ENCODE data around the gene PRMT7.
"Not testable (repeated sequence)": the region's sequence is repeated elsewhere in the genome, so short reads cannot be mapped to it uniquely, and the experiment has no call there.

PRMT7 gene

GRCh38 chr16:68287276-68288251 lies 23.3 kb upstream of the PRMT7 start:
- H3K9ac ChIP-seq (ENCODE audit: low read length), result no peak overlapping the region
- peaks cover 9% of the 10 kb centered on the region for H3K4me1 ChIP-seq (ENCODE audit: control insufficient read depth, insufficient read depth, low read length)
- peaks cover 5% of the 10 kb centered on the region for H3K36me3 ChIP-seq (ENCODE audit: control insufficient read depth, insufficient read depth, low read length)
- H3K9me3 ChIP-seq (ENCODE audit: control insufficient read depth, low read length), result no peaks in the 10 kb centered on the region
- no peak overlapping the region for H3K4me3 ChIP-seq (ENCODE audit: low read length)
- no peaks in the 10 kb centered on the region for H3K27me3 ChIP-seq (ENCODE audit: control insufficient read depth, insufficient read depth, low read length)

GRCh38 chr16:68288252-68288650 lies 22.6 kb upstream of the PRMT7 start:
- Histone ChIP-seq H3K4me1 (ENCODE audit: control insufficient read depth, insufficient read depth, low read length) (peaks cover 9% of the 10 kb centered on the region), H3K9ac (ENCODE audit: low read length) (no peak overlapping the region), H3K4me3 (ENCODE audit: low read length) (no peak overlapping the region), H3K36me3 (ENCODE audit: control insufficient read depth, insufficient read depth, low read length) (peaks cover 5% of the 10 kb centered on the region), H3K27me3 (ENCODE audit: control insufficient read depth, insufficient read depth, low read length) (no peaks in the 10 kb centered on the region), H3K9me3 (ENCODE audit: control insufficient read depth, low read length) (no peaks in the 10 kb centered on the region)

- H3K36me3 ChIP-seq (ENCODE audit: control insufficient read depth, insufficient read depth, low read length); H3K4me3 ChIP-seq (ENCODE audit: low read length): not testable (repeated sequence)
Observed at GRCh38 chr16:68288796-68289195, 22.0 kb upstream of the PRMT7 start.

GRCh38 chr16:68289202-68289601 lies 21.6 kb upstream of the PRMT7 start:
- H3K36me3 ChIP-seq (ENCODE audit: control insufficient read depth, insufficient read depth, low read length), result peaks cover 5% of the 10 kb centered on the region

More at GRCh38 chr16:68288796-68289195, 22.0 kb upstream of the PRMT7 start:
- H3K9ac ChIP-seq (ENCODE audit: low read length); H3K27me3 ChIP-seq (ENCODE audit: control insufficient read depth, insufficient read depth, low read length); H3K9me3 ChIP-seq (ENCODE audit: control insufficient read depth, low read length); H3K4me1 ChIP-seq (ENCODE audit: control insufficient read depth, insufficient read depth, low read length): not testable (repeated sequence)

GRCh38 chr16:68289621-68290329 lies 21.0 kb upstream of the PRMT7 start:
- no peak overlapping the region for H3K9ac ChIP-seq (ENCODE audit: low read length)
- no peaks in the 10 kb centered on the region for H3K27me3 ChIP-seq (ENCODE audit: control insufficient read depth, insufficient read depth, low read length)
- H3K4me3 ChIP-seq (ENCODE audit: low read length), result no peak overlapping the region
- no peaks in the 10 kb centered on the region for H3K9me3 ChIP-seq (ENCODE audit: control insufficient read depth, low read length)
- peaks cover 5% of the 10 kb centered on the region for H3K36me3 ChIP-seq (ENCODE audit: control insufficient read depth, insufficient read depth, low read length)
- H3K4me1 ChIP-seq (ENCODE audit: control insufficient read depth, insufficient read depth, low read length), result peaks cover 9% of the 10 kb centered on the region

More at GRCh38 chr16:68289202-68289601, 21.6 kb upstream of the PRMT7 start:
- no peak overlapping the region for H3K9ac ChIP-seq (ENCODE audit: low read length)
- no peaks in the 10 kb centered on the region for H3K9me3 ChIP-seq (ENCODE audit: control insufficient read depth, low read length)
- H3K27me3 ChIP-seq (ENCODE audit: control insufficient read depth, insufficient read depth, low read length), result no peaks in the 10 kb centered on the region
- H3K4me1 ChIP-seq (ENCODE audit: control insufficient read depth, insufficient read depth, low read length), result peaks cover 9% of the 10 kb centered on the region
- H3K4me3 ChIP-seq (ENCODE audit: low read length), result no peak overlapping the region

GRCh38 chr16:68290450-68290849 lies 20.4 kb upstream of the PRMT7 start:
- Histone ChIP-seq H3K4me1 (ENCODE audit: control insufficient read depth, insufficient read depth, low read length) (peaks cover 9% of the 10 kb centered on the region), H3K27me3 (ENCODE audit: control insufficient read depth, insufficient read depth, low read length) (no peaks in the 10 kb centered on the region), H3K9me3 (ENCODE audit: control insufficient read depth, low read length) (no peaks in the 10 kb centered on the region), H3K9ac (ENCODE audit: low read length) (no peak overlapping the region), H3K4me3 (ENCODE audit: low read length) (no peak overlapping the region), H3K36me3 (ENCODE audit: control insufficient read depth, insufficient read depth, low read length) (peaks cover 5% of the 10 kb centered on the region)

GRCh38 chr16:68291227-68291626 lies 19.6 kb upstream of the PRMT7 start:
- H3K27me3 ChIP-seq (ENCODE audit: control insufficient read depth, insufficient read depth, low read length), result no peaks in the 10 kb centered on the region
- H3K4me3 ChIP-seq (ENCODE audit: low read length), result no peak overlapping the region
- no peak overlapping the region for H3K9ac ChIP-seq (ENCODE audit: low read length)
- no peaks in the 10 kb centered on the region for H3K9me3 ChIP-seq (ENCODE audit: control insufficient read depth, low read length)
- peaks cover 9% of the 10 kb centered on the region for H3K4me1 ChIP-seq (ENCODE audit: control insufficient read depth, insufficient read depth, low read length)
- peaks cover 5% of the 10 kb centered on the region for H3K36me3 ChIP-seq (ENCODE audit: control insufficient read depth, insufficient read depth, low read length)

GRCh38 chr16:68292425-68292824 lies 18.4 kb upstream of the PRMT7 start:
- peaks cover 5% of the 10 kb centered on the region for H3K36me3 ChIP-seq (ENCODE audit: control insufficient read depth, insufficient read depth, low read length)
- no peak overlapping the region for H3K9ac ChIP-seq (ENCODE audit: low read length)
- no peaks in the 10 kb centered on the region for H3K27me3 ChIP-seq (ENCODE audit: control insufficient read depth, insufficient read depth, low read length)
- peaks cover 6% of the 10 kb centered on the region for H3K4me1 ChIP-seq (ENCODE audit: control insufficient read depth, insufficient read depth, low read length)
- no peaks in the 10 kb centered on the region for H3K9me3 ChIP-seq (ENCODE audit: control insufficient read depth, low read length)
- no peak overlapping the region for H3K4me3 ChIP-seq (ENCODE audit: low read length)

GRCh38 chr16:68296291-68296690 lies 14.5 kb upstream of the PRMT7 start:
- H3K9ac ChIP-seq (ENCODE audit: low read length), result no peak overlapping the region
- H3K27me3 ChIP-seq (ENCODE audit: control insufficient read depth, insufficient read depth, low read length), result no peaks in the 10 kb centered on the region
- no peak overlapping the region for H3K4me3 ChIP-seq (ENCODE audit: low read length)
- no peaks in the 10 kb centered on the region for H3K9me3 ChIP-seq (ENCODE audit: control insufficient read depth, low read length)
- H3K4me1 ChIP-seq (ENCODE audit: control insufficient read depth, insufficient read depth, low read length), result peaks cover 13% of the 10 kb centered on the region
- no peaks in the 10 kb centered on the region for H3K36me3 ChIP-seq (ENCODE audit: control insufficient read depth, insufficient read depth, low read length)

GRCh38 chr16:68296693-68297092 lies 14.1 kb upstream of the PRMT7 start:
- H3K9me3 ChIP-seq (ENCODE audit: control insufficient read depth, low read length), result no peaks in the 10 kb centered on the region
- no peak overlapping the region for H3K4me3 ChIP-seq (ENCODE audit: low read length)
- peaks cover 13% of the 10 kb centered on the region for H3K4me1 ChIP-seq (ENCODE audit: control insufficient read depth, insufficient read depth, low read length)
- H3K36me3 ChIP-seq (ENCODE audit: control insufficient read depth, insufficient read depth, low read length), result no peaks in the 10 kb centered on the region
- no peak overlapping the region for H3K9ac ChIP-seq (ENCODE audit: low read length)
- H3K27me3 ChIP-seq (ENCODE audit: control insufficient read depth, insufficient read depth, low read length), result no peaks in the 10 kb centered on the region

GRCh38 chr16:68297908-68298307 lies 12.9 kb upstream of the PRMT7 start:
- H3K4me1 ChIP-seq (ENCODE audit: control insufficient read depth, insufficient read depth, low read length), result peaks cover 13% of the 10 kb centered on the region
- no peaks in the 10 kb centered on the region for H3K9me3 ChIP-seq (ENCODE audit: control insufficient read depth, low read length)
- no peak overlapping the region for H3K9ac ChIP-seq (ENCODE audit: low read length)
- no peaks in the 10 kb centered on the region for H3K27me3 ChIP-seq (ENCODE audit: control insufficient read depth, insufficient read depth, low read length)
- no peak overlapping the region for H3K4me3 ChIP-seq (ENCODE audit: low read length)
- H3K36me3 ChIP-seq (ENCODE audit: control insufficient read depth, insufficient read depth, low read length), result no peaks in the 10 kb centered on the region

- peaks cover 13% of the 10 kb centered on the region for H3K4me1 ChIP-seq (ENCODE audit: control insufficient read depth, insufficient read depth, low read length)
- H3K9ac ChIP-seq (ENCODE audit: low read length), result no peak overlapping the region
- no peak overlapping the region for H3K4me3 ChIP-seq (ENCODE audit: low read length)
Observed at GRCh38 chr16:68298312-68298711, 12.5 kb upstream of the PRMT7 start.

More at GRCh38 chr16:68298312-68298711, 12.5 kb upstream of the PRMT7 start:
- Histone ChIP-seq H3K27me3 (ENCODE audit: control insufficient read depth, insufficient read depth, low read length) (no peaks in the 10 kb centered on the region), H3K36me3 (ENCODE audit: control insufficient read depth, insufficient read depth, low read length) (no peaks in the 10 kb centered on the region), H3K9me3 (ENCODE audit: control insufficient read depth, low read length) (no peaks in the 10 kb centered on the region)

Data from mucosa of stomach (tissue), 1 donor.